Left forelimb (tissue), 1 donor: ENCODE data around the gene REM2.

Source experiments
- DNase-seq: peaks from one replicate; pipeline ENCODE4 v3.0.0-alpha.2; 2018; ENCODE audit warnings: low spot score

The REM2 gene

GRCh38 chr14:22929961-22930364 lies 46.9 kb downstream of the REM2 start:
- DNase-seq: no peak

GRCh38 chr14:22932146-22932545 lies 49.1 kb downstream of the REM2 start:
- DNase-seq: no peak

GRCh38 chr14:22935156-22935555 lies 52.1 kb downstream of the REM2 start:
- no peak for DNase-seq
